ENCODE measurements around the gene IPO4.

- TF ChIP-seq CTCF (conservative IDR thresholded peaks at IDR 0.05 in 1 of 2, IDR thresholded peaks at IDR 0.05 in 1 of 2; ENCODE audit: low read depth in 1 of 2, low read length in 2 of 2), result no peak
- TF ChIP-seq EZH2 (IDR thresholded peaks at IDR 0.05; ENCODE audit: low read length, missing control alignments), result no peak
These were observed 4.3 kb downstream of the IPO4 start for GRCh38 chr14:24184104-24184970.

Measured in fibroblast of lung (primary cell).